Islet of Langerhans (tissue), 1 donor: ENCODE results near the gene CPA5.
"Not testable (repeated sequence)": the region's sequence is repeated elsewhere in the genome, so short reads cannot be mapped to it uniquely, and the experiment has no call there.

Experiments used
- FAIRE-seq: peaks from one replicate; lab custom pipeline; 2011; peaks lifted over from hg19 to GRCh38; lab: Jason Lieb, UNC

The CPA5 gene

DNA sequence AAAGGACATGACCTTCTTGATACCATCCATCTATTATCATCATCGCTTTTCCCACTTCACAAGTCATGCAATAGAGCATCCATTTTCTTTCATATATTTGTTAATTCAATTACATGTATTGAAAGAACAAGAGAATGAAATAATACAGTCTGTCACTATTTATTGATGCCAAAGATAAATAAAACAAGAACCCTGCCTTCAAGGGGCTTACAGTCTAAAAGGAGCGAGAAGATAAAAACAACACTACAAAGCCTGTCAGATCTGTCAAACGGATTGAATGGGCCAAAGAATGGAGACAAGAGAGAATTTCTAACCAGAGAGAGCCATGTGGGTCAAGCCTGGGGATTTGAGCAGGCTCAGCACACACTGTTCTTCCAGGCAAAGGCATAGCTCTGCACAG, 15.9 kb downstream of the CPA5 start:
- no peak for FAIRE-seq

DNA sequence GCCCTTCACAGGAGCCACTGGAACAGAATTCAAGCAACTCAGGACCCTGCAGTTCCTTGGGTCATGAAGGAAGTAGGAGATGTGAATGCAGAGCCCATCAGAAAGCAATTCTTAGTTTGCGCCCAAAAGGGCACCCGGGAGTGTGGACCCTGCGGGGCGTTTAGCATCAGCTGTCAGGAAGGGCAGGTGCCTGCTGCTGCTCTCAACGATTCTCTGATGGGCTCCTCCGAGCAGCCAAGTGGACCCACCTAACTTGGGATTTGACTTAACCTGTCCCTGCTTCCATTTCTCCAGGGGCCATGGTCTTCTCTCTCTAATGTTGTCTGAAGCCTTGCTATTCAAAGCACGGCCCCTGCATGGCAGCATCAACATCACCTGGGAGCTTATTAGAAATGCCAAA, 17.1 kb downstream of the CPA5 start:
- no peak for FAIRE-seq

DNA sequence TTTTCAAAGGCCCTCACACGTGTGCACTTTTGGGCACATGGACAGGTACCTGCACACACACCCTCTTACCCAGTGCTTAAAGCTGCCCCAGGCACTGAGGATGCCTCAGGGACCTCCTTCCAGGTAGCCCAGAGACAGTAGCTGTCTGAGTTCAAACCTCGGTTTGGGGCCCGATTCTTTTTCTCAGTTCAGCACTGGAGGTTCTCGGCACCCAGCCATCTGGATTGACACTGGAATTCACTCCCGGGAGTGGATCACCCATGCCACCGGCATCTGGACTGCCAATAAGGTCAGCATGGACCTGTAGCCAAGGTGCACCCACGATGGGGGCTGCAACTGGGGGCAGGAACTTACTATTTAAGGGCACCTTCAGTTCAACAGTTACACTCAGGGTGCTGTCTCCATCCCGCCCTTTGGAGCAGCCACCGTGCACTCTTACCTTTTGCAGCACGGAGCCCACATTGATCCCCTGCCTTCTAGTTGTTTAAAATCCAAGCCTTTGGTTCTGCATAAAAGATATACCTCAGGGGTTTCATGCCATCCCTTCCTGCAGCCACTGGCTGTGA, 17.7 kb downstream of the CPA5 start:
- no peak for FAIRE-seq

DNA sequence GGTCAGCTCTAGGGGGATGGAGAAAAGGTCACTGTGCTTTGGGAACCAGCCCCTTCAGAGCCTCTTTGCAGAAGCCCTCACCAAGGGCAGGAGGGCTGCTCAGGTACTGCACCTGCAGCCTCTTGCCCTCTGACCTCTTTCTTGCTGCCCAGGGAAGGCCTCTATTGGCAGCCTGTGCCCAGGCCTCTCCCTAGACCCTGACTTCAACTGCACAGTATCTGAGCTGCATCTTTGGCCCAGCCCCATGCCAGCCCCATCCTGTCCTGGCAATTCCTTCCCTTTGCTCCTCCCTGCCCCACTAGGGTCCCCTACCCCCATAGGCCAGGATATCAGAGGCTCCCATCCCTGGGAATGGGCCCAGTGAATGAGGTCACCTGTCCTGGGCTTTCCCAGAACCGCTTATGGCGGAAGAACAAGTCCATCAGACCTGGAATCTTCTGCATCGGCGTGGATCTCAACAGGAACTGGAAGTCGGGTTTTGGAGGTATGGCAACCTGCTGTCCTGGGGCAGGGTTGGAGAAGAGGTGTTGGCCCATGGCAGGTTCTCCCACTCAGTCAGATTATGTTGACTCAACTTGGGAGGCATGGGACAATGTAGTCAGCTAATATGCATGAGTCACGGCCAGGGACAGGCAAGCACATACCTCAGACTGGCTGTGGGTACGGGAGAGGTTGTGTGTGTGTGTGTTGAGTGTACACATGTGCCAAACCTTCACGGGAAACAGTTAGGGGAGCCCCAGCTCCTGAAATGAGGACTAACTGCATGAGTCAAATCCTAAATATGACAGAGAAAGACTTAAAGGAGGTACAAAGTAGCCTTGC, 18.6 kb downstream of the CPA5 start:
- FAIRE-seq: no peak

DNA sequence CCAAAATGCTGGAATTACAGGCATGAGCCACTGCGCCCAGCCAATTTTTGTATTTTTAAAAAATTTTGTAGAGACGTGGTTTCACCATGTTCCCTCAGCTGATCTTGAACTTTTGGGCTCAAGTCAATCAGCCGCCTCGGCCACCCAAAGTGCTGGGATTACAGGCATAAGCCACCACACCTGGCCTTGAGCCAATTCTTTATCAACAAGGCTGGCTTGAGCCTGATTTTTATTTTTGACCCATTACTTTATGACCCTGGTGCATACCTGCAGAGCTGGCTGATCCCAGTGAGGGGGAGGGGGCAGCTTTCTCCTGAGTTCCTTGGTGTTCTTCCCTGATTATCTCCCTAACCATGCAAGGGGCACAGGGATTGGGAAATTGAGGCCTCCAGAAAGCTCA, 19.8 kb downstream of the CPA5 start:
- no peak for FAIRE-seq

DNA sequence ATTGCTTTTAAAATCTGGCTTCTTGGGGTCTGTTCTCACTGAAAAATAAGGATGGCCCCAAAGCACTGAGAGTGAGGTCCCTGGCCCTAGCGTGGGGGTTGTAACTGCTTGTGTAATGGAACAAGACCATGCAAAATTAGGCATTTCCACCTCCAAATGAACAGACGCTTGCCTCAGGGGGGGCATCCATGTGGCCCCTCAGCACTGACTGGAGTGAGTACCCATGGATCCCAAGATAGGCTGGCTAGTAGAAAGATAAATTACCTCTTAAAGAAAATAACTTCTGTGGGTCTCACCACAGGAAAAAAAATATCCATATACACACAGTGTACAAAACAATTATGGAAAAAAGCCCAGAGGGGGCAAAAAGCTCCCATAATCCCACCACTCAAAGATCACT, 20.5 kb downstream of the CPA5 start:
- FAIRE-seq: no peak

DNA sequence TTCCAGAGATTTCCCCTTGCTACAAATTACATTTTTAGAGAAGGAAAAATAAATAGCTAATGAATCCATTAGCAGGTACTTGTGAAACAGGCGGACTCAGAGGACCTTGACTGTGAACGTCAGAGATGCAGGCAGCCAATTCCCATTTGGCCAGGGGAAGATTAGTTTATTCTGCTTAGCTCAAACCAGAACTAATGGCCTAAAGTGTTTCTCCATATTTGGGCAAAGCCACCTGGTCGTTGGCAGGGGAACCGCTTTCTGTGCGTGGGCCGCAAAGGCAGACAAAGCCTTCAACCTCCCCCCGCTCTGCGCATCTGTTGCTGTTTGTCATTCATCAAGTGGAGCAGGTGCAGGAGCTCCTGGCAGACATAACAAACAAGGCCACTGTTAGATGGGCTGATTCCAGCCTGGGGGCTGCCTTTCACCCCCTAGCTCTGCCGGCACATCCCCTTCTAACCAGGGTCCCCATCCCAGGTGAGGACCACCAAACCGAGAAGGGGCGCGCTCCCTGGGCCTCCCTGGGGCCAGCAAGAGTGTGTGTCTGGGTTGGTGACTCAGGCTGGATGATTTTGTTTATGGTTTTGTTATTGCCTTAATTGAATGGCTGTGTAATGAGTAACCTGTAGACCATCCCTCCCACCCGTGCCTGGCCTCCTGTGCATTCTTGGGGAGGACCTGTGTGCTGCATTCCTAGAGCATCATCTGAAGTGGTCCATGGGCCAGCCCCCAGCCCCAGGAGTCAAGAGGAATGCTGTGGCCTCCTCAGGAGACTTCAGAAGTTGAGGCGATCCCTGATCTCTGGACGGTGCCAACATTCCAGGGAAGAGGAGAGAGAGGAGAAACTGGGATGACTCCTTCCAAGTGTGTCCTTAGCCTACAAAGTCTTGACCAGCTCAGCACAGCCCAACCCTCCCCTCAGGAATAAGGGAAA, 21.2 kb downstream of the CPA5 start:
- FAIRE-seq: peak; percentile 98

DNA sequence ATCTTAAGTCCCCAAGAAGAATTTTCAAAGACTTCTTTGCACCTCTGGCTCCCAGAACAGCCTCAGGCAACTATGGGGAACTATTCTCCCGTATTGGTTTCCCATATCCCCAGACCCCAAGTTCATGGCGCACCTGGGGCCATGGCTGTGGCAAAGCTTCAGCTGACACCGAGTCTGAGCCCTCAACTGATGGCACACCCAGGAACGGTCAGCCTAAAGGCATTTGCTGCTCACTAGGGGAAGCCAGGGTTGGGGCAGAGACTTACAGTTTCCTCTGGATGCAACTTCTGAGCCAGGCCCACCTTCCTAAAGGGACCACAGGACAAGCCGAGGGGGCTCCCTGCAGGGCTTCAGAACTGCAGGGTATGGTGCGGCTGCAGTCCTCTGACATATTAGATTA, 21.9 kb downstream of the CPA5 start:
- FAIRE-seq: no peak

DNA sequence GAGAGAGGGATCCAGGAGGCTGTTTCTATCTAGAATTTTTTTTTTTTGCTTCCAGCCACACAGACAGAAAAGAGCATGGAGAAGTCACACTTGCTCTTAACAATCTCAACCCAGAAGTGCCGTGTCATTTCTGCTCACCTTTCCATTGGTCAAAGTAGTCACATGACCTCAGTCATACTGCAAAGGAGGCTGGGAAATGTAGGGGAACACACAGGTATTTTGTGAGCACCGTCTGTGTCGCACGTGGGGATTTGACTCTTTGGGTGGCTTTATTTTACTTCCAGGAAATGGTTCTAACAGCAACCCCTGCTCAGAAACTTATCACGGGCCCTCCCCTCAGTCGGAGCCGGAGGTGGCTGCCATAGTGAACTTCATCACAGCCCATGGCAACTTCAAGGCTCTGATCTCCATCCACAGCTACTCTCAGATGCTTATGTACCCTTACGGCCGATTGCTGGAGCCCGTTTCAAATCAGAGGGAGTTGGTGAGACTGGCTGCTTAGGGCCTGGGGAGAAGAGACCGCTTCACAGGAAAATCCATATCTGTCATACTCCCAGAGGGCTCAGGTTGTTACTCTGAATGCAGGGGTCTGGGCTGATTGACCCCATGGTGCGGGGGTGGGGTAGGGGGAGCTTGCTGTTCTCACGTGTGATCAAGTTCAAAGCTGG, 22.6 kb downstream of the CPA5 start:
- no peak for FAIRE-seq

DNA sequence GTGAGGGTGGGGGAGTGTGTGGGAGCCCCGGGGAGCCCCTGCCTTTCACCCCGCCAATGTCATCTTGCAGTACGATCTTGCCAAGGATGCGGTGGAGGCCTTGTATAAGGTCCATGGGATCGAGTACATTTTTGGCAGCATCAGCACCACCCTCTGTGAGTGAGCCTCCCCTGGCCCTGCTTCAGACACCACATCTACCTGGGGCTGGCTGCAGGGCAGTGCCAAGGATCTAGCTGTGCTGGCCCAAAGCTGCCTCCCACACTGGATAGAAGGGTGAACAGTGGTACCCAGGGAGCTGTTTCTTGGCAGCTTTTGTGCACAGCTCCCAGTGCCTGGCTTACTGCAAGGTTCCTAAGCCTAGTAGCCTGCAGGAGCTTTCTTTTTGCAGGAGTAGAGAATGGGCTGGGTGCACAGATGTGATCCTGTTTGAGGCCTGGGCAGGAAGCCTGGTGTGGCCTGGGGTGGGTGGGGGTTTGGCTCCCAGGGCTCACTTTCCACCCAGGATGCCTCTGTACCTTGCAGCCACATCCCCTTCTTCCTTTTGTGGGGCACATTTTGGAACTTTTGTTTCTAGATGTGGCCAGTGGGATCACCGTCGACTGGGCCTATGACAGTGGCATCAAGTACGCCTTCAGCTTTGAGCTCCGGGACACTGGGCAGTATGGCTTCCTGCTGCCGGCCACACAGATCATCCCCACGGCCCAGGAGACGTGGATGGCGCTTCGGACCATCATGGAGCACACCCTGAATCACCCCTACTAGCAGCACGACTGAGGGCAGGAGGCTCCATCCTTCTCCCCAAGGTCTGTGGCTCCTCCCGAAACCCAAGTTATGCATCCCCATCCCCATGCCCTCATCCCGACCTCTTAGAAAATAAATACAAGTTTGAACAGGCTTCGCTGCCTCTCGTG, 23.5 kb downstream of the CPA5 start:
- FAIRE-seq: no peak

DNA sequence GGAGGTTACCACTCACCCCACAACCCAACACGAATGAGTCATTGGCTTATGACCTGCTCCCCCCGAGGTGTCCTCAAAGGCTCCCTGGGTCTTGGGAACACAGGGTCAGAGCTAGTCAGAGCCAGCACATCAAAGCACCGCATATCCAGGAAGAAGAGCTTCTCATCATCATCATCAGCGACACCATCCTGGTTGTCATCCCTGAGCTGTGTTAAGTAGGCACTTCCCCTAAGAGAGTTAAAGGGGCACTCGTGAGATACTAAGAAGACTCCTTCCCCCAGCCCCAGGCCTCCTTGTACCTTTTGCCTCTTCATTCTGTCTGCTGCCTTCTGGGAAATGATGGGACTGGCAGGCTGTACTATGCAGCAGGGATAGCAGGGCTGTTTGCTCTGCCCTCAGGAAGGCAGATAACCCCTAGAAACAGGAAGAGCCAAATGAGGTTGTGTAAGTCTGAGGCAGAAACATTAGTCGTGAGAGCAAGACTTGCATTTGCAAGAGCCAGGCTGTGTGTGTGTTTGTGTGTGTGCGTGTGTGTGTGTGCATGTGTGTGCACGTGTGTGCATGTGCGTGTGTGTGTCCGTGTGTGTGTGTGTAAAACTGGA, 24.6 kb downstream of the CPA5 start:
- no peak for FAIRE-seq

DNA sequence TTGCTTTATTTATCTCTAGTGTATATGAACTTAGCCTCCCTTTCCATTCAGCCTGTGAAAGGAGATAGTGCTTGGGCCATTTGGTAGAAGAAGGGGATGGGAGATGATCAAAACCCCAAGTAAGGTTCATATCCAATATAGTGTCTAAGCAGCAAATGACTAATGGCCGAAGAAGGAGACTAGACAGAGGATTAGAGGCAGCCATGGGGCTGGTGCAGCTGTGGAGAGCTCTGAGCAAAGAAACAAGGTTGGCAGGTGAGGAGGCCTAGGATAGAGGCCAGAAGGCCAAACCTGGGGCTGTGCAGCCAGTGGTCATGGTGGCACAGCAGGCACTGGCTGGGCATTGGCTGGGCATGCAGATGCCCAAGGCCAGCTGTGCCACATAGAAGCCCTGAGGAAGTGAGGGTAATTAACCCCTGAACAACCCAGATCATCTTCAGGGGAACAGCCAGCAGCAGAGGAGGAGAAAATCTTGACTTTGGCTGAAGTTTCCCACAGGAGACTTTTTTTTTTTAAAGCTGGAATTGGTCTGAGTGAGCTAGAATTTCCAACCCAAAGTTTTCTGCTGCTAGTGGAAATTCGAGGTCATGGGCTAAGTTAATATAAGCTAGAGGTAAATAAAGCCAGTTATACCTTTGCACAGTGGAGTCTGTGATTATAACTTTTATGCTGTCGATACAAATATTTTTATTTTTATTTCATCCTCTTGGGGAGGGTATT, 25.4 kb downstream of the CPA5 start:
- no peak for FAIRE-seq

DNA sequence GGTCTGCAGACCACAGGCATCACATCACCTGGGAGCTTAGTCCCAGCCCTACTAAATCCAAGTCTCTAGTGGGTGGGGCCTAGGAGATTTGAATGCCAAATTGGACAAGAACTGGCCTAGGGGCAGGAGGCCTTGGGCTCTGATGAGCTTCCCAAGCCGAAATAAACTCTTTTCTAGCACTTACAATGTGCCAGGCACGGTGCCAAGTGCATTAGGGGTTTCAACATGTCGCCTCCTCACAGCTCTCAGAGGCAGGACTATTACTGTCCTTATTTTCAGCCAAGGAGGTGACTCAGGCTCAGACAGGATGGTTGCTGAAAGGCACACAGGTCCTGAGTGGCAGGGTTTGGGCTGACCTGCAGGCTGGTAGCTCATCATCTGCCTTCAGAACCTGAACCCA, 26.4 kb downstream of the CPA5 start:
- FAIRE-seq: no peak

DNA sequence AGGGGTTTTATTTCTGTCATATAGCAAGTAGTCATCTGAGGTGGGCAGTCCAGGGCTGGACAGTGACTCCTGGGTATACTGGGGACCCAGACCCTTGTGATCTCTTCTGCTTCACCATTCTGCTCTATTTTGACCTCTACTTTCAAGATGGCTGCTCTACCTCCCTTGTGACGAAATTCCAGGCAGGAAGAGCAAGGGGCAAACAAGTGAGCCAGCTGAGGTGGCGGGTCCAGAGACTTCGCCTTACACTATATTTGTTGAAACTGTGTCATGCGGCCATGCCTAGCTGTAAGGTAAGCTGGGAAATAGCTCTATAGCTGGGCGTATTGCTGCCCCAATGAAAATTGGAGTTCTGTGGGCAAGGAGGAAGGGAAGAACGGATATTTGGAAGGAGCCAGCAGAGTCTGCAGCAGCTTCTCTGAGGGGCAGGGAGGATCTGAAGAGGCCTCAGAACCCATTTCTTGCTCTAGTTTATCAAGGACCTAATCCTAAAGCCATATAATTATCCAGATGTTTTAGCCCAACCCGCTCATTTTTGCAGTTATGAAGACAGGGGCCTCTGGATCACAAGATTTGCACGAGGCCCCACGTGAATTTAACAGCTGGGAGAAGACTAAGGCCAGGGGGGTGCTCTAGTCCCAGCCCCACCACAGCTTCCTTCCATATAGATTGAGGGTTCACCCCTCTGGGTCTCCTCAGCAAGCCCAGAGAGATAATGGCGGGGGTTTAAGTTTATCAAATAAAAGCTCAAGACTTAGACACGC, 28.0 kb downstream of the CPA5 start:
- no peak for FAIRE-seq

DNA sequence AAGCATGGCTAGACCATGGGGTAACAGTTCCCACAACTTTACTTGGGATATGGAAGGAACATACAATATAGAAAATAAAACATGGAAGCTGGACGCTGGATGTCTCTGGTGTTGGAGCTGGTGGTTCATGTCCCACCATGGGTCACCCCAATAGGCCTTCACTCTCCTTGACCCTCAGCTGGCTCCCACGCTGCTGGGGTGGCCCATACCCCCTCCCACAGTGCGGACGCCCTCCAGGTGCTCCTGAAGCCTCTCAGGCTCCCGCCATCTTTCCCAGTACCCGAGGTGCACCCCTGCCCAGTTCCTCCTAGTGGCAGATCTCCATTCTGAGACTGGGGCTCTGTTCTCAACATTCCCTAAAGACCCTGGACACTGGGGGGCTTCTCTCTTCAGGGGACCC, 29.9 kb downstream of the CPA5 start:
- FAIRE-seq: no peak

DNA sequence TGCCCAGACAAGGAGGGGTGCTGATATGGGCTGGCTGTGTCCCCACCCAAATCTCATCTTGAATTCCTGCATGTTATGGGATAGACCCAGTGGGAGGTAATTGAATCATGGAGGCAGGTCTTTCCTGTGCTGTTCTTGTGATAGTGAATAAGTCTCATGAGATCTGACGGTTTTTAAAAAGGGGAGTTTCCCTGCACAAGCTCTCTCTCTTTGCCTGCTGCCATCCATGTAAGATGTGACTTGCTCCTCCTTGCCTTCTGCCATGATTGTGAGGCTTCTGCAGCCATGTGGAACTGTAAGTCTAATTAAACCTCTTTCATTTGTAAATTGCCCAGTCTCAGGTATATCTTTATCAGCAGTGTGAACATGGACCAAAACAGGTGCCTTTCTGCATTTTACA, 31.8 kb downstream of the CPA5 start:
- FAIRE-seq: not testable (repeated sequence)

DNA sequence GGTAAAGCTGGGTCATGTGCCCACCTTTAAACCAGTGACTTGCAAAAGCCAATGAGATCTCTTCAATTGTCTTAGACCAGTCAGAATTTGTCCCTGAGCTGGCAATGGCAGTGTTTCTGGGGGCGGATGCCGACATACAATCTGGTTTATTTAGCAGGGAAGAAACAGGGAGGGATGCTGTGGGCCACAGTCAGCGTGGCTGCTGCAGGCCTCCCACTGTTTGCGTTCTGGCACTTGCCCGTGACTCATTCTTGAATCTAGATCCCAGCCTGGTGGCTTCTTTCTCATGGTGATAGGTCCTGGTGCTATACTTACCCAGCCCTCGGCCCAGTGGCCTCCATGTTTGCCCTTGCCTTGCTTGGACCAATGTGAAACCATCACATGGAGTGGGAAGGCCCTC, 32.6 kb downstream of the CPA5 start:
- FAIRE-seq: no peak

DNA sequence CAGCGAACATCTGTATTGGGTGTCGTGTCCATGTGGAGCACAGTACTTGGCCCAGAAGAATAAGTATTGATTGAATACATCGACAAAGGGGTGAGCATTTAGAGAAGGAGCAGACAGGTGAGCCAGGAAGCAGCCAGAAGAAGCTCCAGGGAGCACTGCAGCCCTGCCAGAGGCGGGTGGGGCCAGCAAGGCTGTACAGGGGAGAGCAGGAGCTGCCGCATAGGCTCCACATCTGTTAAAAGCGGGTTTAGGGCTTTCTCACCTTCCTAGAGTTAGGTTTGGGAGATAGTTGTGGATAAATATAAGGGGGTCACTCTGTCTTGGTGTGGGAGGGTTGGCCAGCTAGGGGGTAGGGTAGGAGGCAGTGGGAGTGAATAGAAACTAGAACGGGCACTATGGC, 34.4 kb downstream of the CPA5 start:
- FAIRE-seq: no peak

DNA sequence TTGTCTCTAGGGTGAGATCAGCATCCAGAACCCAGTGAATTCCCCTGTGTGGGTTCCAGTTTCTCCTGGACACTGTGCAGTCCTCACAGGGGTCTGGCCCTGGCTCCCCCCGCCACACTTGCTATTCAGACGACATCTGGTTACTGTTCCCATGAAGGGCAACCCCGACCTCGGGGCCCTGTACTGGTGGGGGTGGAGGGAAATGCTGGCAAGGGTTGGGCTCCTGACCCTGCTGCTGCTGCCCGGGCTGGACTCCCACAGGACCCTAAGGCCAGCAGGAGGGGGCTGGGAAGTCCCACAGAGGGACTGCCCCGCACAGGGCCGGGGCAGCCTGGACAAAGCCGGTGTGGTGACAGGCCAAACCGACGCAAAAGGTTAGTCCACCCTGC, 34.9 kb downstream of the CPA5 start:
- no peak for FAIRE-seq
